BLaER1 (cell line): ENCODE data around the gene RPP25L.

Experiments used
- H3K27ac ChIP-seq: shearing (Covaris generic); formaldehyde crosslinking; 2 replicates; pipeline ENCODE4 v1.8.1; 2022
- H3K27me3 ChIP-seq: shearing (Covaris generic); formaldehyde crosslinking; 2 replicates; pipeline ENCODE4 v1.8.1; 2022
- H3K36me3 ChIP-seq: shearing (Covaris generic); formaldehyde crosslinking; 2 replicates; pipeline ENCODE4 v1.8.1; 2022
- H3K4me1 ChIP-seq: shearing (Covaris generic); formaldehyde crosslinking; 2 replicates; pipeline ENCODE4 v1.8.1; 2022
- H3K4me2 ChIP-seq: shearing (Covaris generic); formaldehyde crosslinking; 2 replicates; pipeline ENCODE4 v1.8.1; 2022
- H3K4me3 ChIP-seq: shearing (Covaris generic); formaldehyde crosslinking; 2 replicates; pipeline ENCODE4 v1.8.1; 2022
- H3K9ac ChIP-seq: shearing (Covaris generic); formaldehyde crosslinking; 2 replicates; pipeline ENCODE4 v1.8.1; 2022
- H3K9me3 ChIP-seq: shearing (Covaris generic); formaldehyde crosslinking; 2 replicates; pipeline ENCODE4 v1.8.1; 2022
- H4K20me1 ChIP-seq: shearing (Covaris generic); formaldehyde crosslinking; 2 replicates; pipeline ENCODE4 v1.8.1; 2022
- Cebpa-rat ChIP-seq: shearing (Covaris generic); IDR thresholded peaks from 2 replicates; pipeline ENCODE4 v1.8.1; 2022

Gene RPP25L

GRCh38 chr9:34599546-34599945 lies 12.4 kb downstream of the RPP25L start:
- no peaks in the 10 kb centered on the region for H3K9me3 ChIP-seq

GRCh38 chr9:34594177-34594576 lies 17.7 kb downstream of the RPP25L start:
- peaks cover 50% of the 10 kb centered on the region for H4K20me1 ChIP-seq
- H3K9ac ChIP-seq = no peak overlapping the region
- no peak overlapping the region for H3K4me2 ChIP-seq
- TF ChIP-seq Cebpa-rat = no peak
- H3K27me3 ChIP-seq = peaks cover 58% of the 10 kb centered on the region
- H3K9me3 ChIP-seq = no peaks in the 10 kb centered on the region
- no peak overlapping the region for H3K4me3 ChIP-seq
- H3K36me3 ChIP-seq = no peaks in the 10 kb centered on the region
- H3K4me1 ChIP-seq = peaks cover 34% of the 10 kb centered on the region
- H3K27ac ChIP-seq = no peak overlapping the region

More at GRCh38 chr9:34599546-34599945, 12.4 kb downstream of the RPP25L start:
- Histone ChIP-seq H3K4me1 (no peaks in the 10 kb centered on the region), H3K4me3 (no peak overlapping the region), H4K20me1 (peaks cover under 1% of the 10 kb centered on the region; the same call in 1 of the 2 replicates), H3K27me3 (peaks cover 4% of the 10 kb centered on the region), H3K36me3 (no peaks in the 10 kb centered on the region), H3K9ac (no peak overlapping the region), H3K27ac (no peak overlapping the region), H3K4me2 (no peak overlapping the region)
- no peak for TF ChIP-seq Cebpa-rat

GRCh38 chr9:34592895-34593601 lies 18.8 kb downstream of the RPP25L start:
- no peak overlapping the region for H3K4me3 ChIP-seq
- TF ChIP-seq Cebpa-rat = no peak
- no peak overlapping the region for H3K4me2 ChIP-seq
- peaks cover 40% of the 10 kb centered on the region for H3K4me1 ChIP-seq
- H3K27ac ChIP-seq = no peak overlapping the region
- peaks cover 69% of the 10 kb centered on the region for H3K27me3 ChIP-seq
- H3K9me3 ChIP-seq = no peaks in the 10 kb centered on the region
- no peak overlapping the region for H3K9ac ChIP-seq
- no peaks in the 10 kb centered on the region for H3K36me3 ChIP-seq
- peaks cover 61% of the 10 kb centered on the region for H4K20me1 ChIP-seq

- peaks cover 40% of the 10 kb centered on the region for H3K4me1 ChIP-seq
- peaks cover 77% of the 10 kb centered on the region for H3K27me3 ChIP-seq
- peak overlapping the region; percentile 64 for H3K4me3 ChIP-seq
- H3K4me2 ChIP-seq = peak overlapping the region; percentile 89
- no peaks in the 10 kb centered on the region for H3K9me3 ChIP-seq
- H4K20me1 ChIP-seq = peaks cover 70% of the 10 kb centered on the region
- H3K27ac ChIP-seq = no peak overlapping the region
- no peak overlapping the region for H3K9ac ChIP-seq
- no peak for TF ChIP-seq Cebpa-rat
- no peaks in the 10 kb centered on the region for H3K36me3 ChIP-seq
Observed at GRCh38 chr9:34591917-34592866, 19.7 kb downstream of the RPP25L start.

- H3K36me3 ChIP-seq = no peaks in the 10 kb centered on the region
- no peaks in the 10 kb centered on the region for H3K9me3 ChIP-seq
- no peak overlapping the region for H3K27ac ChIP-seq
- H3K4me2 ChIP-seq = peak overlapping the region; percentile 89
- H4K20me1 ChIP-seq = peaks cover 78% of the 10 kb centered on the region
- H3K4me3 ChIP-seq = peak overlapping the region; percentile 64
- no peak overlapping the region for H3K9ac ChIP-seq
- TF ChIP-seq Cebpa-rat = no peak
- peaks cover 40% of the 10 kb centered on the region for H3K4me1 ChIP-seq
- H3K27me3 ChIP-seq = peaks cover 86% of the 10 kb centered on the region
Observed at GRCh38 chr9:34591248-34591916, 20.5 kb downstream of the RPP25L start.

- H3K9me3 ChIP-seq = no peaks in the 10 kb centered on the region
- no peaks in the 10 kb centered on the region for H3K36me3 ChIP-seq
- H3K4me1 ChIP-seq = peaks cover 47% of the 10 kb centered on the region
- H3K27me3 ChIP-seq = peaks cover 93% of the 10 kb centered on the region
- TF ChIP-seq Cebpa-rat = no peak
- peak overlapping the region; percentile 89 for H3K4me2 ChIP-seq
- H3K4me3 ChIP-seq = peak overlapping the region; percentile 64
- H3K9ac ChIP-seq = no peak overlapping the region
- no peak overlapping the region for H3K27ac ChIP-seq
- H4K20me1 ChIP-seq = peaks cover 86% of the 10 kb centered on the region
Observed at GRCh38 chr9:34590381-34591247, 21.3 kb downstream of the RPP25L start.

- TF ChIP-seq Cebpa-rat = no peak
- Histone ChIP-seq H3K4me3 (peak within 1 kb of the TSS; percentile 64), H3K27ac (no peak within 1 kb of the TSS), H3K4me1 (peaks cover 55% of the 10 kb centered on the region), H3K27me3 (peaks cover 100% of the 10 kb centered on the region), H3K9me3 (no peaks in the 10 kb centered on the region), H3K36me3 (no peaks in the 10 kb centered on the region), H4K20me1 (peaks cover 90% of the 10 kb centered on the region), H3K9ac (no peak within 1 kb of the TSS), H3K4me2 (peak within 1 kb of the TSS; percentile 89)
Observed at GRCh38 chr9:34589636-34590380, 22.1 kb downstream of the RPP25L start, which contains the start of gene CNTFR. Gene CNTFR (minus strand): TSS chr9:34589724. CDS start chr9:34568981, 20,743 bp downstream.
